CD4-positive, alpha-beta T cell treated with Interleukin-6 at 100 ng/mL for 8 hours (primary cell): ENCODE data around the gene ABCG2.
"Not testable (repeated sequence)": the region's sequence is repeated elsewhere in the genome, so short reads cannot be mapped to it uniquely, and the experiment has no call there.

Source experiments
- DNase-seq: peaks from one replicate; pipeline ENCODE4 v3.0.0-alpha.2; 2020; ENCODE audit warnings: mixed read lengths, low spot score

Gene ABCG2

DNA sequence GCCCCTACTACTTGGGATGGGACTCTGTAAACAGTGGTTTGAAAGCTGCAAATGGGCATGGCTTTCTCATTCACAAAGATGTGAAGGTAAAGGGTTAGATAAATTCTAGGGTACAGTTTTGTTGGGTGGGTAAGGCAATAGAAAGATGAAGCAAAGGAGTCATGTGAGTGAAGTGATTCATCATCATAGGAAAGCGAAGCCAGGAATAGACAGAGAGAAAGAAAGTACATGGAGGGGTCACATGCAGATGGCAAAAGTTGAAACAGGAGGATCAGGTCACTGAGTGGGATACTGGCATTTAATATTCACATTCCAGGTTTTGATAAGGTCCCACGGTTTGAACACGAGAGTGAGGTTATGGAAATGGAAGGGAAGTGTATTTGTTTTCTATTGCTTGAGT, 8.2 kb upstream of the ABCG2 start:
- no peak for DNase-seq

DNA sequence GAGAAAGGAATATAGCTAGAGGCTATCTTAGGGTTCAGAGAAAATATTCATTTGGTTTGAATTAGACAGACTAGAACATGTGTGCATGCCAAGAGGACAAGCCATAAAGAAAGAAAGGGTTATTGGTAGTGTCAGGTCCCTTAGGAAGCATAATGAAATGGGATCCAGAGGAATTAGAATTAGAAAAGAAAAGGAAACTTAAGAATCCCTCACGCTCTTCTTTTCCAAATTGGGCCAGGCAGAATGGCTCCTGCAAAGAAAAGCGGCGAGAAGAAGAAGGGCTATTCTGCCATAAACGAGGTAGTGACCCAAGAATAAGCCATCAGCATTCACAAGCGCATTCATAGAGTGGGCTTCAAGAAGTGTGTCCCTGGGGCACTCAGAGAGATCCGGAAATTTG, 4.9 kb upstream of the ABCG2 start:
- DNase-seq = no peak

DNA sequence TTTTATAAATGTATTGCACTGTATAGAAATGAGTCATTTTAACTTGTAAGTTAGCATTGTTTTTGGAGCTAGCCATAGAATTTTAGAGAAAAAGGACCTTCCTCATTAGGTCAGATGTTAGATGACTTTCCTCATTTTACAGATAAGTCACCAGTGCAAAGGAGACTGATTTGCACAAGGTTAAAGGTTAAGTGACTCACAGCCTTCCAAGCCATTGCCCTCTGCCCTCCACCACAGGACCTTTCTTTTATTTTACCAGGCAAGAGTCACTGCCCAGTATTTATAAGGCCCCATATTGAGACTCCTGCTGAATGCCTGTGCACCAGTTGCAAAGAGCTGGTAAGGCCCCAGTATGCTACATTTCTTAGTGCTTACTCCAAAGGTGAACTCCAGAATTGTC, 4.2 kb upstream of the ABCG2 start:
- DNase-seq = no peak

DNA sequence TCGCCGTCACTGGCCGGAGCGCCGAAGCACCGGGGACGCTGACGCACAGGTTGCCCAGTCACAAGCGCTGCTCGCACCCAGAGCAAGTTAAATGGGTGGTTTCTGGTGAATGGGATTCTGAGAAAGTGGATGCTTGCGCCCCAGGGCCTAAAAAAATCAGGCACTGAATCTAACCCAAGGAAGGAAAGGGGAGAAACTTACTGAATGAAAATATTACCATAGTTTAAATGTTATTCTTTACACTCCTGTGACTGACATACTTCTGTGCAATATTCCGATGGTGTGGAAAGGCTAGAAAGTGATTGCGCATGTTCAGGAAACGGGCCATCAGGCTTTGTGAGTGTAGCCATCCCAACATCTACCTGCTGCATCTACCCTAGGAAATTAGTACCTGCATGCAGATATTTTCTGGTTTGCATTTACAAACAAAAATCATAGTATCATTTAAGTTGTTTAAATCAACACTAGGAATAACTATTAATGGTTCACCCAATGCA, 838 bp upstream of the ABCG2 start:
- DNase-seq = no peak

DNA sequence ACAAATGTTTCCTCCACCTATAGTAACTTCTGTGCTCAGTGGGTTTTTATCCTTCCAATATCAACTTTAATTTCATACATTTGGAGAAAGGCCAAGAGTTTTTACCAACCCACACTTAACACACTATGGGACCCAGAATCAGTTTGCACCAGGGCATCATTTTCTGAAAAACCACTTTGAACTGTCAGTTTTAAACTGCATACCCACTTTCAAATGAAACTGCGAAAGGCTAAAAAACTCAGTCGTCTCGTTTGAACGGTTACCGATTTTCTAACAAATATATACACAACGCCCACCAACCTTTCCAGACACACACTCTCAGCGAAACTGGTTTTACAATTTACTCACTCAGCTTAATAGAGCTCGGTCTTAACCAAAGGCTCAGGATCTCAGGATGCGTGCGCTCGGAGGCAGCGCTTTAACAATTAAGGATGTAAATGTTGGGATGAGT, 376 bp downstream of the ABCG2 start:
- DNase-seq = no peak

DNA sequence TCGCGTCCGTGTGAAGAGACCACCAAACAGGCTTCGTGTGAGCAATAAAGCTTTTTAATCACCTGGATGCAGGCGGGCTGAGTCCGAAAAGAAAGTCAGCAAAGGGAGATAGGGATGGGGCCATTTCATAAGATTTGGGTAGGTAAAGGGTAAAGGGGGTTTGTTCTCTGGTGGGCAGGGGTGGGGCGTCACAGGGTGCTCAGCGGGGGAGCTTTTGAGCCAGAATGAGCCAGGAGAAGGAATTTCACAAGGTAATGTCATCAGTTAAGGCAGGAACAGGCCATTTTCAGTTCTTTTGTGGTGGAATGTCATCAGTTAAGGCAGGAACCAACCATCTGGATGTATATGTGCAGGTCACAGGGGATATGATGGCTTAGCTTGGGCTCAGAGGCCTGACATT, 6.1 kb downstream of the ABCG2 start:
- DNase-seq = not testable (repeated sequence)

DNA sequence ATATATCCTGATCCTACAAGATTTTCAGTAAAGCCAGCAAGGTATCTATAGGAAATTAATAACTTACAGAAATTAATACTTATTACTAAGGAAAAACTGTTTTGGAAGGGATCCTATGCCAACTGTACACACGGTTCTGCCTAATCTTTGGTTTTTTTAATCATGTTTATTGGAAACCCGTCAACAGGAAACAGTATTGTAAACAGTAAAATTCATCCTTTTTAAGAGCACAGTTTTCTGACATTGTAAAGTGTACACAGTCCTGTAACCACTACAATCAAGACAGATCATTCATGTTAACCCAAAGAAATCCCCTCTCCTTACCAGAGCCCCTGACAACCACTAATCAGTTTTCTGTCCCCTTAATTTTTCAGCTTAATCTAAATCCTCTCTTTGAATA, 9.9 kb downstream of the ABCG2 start:
- DNase-seq = no peak

DNA sequence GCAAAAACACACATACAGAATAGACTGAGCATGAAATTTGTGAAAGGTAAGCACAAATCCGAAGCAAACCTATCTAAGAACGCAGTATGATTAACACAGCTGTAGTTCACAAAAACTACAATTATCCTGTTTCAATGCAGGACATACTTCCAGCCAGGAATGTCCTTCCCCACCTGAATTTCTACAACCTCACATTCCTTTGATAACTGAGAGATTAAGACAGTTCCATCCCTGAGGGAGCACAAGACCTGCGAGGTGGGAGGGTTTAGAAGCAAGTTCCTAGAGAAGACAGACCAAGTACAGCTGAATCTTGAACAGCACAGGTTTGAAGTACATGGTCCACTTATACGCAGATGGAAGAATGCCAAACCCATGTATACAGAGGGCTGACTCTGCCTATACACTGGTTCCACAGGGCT, 10.6 kb downstream of the ABCG2 start:
- no peak for DNase-seq

DNA sequence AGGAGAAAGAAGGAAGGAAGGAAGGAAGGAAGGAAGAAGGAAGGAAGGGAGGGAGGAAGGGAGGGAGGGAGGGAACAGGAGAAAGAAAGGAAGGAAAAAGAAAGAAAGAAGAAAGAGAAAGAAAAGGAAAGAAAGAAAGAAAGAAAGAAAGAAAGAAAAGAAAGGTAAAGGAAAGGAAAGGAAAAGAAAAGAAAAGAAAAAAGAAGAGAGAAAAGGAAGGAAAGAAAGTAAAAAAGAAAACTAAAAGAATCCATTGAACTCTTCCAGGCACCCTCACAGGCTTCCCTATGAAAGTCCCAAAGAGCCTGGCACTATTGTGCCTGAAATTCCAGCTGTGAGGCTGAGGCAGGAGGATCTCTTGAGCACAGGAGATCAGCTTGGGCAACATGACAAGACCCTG, 11.5 kb downstream of the ABCG2 start:
- DNase-seq = no peak

DNA sequence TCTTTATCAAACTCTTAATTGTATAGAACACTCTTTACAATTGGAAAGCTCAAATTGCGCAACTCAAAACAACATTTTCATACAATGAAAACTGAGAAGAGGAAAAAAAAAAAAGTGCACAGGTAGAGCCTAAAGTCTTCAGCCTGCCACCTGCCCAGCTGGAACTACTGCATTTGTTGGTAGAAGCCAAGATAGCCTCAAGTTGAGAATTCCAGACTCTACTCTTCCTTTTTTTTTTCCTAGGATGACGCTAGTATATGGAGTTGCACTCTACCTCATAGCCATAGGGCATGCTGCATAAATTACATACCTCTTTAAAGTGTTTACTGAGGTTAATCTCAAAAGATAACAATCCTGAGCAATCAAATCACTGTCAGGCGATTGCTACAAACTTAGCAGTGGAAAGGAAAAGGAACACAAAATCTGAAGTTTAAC, 13.6 kb downstream of the ABCG2 start:
- no peak for DNase-seq

DNA sequence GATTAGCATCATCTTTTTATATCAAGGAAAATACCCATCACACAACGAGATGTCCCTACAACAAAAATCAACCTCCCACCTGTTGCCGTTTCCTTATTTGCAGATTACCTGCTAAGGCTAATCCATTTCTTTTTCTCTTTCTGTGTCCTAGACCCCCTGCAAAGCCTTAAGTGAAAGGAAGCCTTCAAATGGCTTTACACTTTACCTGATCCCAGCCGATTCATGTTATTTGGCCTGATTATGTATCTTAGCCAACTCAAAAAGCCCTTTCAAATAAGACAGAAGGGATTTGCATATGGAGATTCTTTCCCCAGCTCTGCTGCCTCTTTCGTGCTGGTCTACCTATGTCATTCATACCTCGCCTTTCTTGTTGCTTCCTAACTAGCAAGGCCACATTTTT, 14.4 kb downstream of the ABCG2 start:
- DNase-seq = no peak

DNA sequence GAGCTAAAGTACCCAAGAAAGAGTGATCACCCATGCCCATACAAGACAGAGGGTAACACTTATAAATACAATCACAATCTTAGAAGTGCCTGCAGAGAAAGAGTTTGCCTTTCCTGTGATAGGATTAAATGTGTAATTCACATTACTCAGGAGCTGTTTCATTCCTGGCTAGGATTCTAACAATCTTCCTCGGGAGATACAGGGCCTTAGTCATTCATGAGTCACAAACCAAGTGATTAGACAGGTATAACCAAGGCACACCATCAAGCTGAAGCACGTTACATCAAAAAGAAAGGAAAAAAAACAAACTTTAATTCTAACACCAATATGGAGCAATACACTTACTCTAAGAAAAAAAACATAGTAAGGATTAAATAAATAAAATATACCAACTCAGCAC, 14.9 kb downstream of the ABCG2 start:
- no peak for DNase-seq

DNA sequence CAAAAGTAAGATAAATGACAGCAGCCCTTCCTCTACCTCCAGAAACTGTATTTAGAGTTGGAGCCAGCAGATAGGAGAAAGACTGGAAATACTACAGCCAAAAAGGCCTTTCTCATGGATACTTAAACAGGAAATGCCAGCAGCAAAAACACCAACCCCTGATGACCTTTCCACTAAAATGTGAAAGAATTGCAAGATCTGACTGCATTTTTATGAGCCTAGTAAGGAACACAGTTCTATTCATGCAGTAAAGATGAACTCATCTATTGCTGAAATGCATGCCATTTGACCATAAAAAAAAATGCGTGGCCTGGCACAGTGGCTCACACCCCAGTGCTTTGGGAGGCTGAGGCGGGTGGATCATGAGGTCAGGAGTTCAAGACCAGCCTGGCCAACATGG, 19.9 kb downstream of the ABCG2 start:
- DNase-seq = no peak

DNA sequence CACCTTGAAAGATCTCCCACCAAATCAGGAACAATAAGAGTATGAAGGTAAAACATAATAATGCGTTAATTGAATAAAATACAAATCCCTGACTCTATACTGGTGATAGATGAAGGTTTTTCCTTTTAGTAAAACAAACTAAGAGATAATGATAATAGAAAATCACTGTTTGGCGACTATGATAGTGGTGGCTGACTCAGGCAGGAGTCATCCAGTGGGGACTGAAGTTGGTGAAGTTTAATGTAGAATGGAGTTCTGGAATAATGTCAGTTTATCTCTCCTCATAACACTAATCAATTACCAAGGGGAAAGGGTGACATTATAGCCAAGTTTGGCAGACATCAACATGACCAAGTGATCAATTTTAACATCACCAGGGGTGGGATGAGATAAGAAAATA, 21.3 kb downstream of the ABCG2 start:
- no peak for DNase-seq

DNA sequence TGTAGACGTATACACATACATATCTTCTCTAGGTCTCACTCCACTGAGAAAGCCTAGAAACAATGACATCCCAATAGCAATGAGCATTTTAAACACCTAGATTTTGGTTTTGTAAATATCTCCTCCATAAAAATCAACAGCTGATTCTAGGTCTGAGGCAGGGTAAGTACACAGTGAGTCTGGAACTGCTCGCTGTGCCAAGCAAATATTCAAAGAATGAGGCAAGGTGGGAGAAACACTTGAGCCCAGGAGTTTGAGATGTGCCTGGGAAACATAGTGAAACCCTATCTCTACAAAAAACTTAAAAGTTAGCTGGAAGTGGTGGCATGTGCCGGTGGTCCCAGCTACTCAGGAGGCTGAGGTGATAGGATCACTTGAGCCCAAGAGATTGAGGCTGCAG, 22.2 kb downstream of the ABCG2 start:
- DNase-seq = no peak

DNA sequence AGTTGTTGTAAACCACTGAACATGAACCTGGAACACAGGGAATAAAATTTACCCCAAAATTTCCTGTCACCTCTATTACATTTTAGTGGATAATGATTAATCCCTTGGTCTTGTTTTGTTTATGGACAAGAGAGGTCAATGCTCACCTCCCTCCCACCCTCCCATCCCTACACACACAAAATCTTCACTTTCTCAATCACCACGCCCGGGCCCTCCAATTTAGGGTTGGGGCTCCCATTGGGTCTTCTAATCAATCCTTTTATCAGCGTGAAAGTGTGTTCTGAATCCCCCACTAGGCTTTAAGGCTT, 23.1 kb downstream of the ABCG2 start:
- no peak for DNase-seq

DNA sequence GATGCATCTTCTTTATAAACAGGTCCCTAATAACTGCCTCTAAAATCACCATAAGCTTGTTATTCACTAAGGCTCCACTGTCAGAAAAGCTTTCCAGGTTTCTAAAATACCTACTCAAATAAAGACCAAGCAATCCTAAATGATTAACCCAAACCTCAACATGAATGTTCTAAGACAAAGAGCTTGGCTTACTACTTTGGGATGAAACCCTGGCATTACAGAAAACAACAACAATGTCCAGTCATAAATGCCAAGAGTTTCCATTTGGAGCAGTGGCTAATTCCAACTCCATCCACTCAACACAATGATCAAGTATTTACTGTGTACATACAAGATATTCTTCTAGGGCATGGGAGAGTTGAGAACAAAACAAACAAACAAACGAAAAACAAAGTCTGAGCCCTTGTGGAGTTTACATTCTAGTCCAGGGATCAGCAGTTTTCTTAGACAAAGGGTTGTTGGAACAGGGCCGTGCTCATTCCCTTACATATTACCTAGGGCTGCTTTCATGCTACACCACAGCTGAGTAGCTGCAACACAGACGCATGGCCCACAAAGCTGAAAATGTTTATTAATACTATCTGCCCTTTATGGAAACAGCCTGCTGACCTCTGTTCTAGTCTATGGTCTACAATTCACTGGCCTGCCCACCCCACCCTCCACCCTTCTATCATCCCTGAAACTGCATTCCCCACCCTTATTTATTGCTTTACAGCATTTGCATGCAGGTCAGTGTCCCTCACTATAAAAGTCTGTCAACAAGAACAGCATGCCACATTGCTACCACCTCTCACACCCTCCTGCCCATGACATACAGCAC, 23.7 kb downstream of the ABCG2 start:
- no peak for DNase-seq

DNA sequence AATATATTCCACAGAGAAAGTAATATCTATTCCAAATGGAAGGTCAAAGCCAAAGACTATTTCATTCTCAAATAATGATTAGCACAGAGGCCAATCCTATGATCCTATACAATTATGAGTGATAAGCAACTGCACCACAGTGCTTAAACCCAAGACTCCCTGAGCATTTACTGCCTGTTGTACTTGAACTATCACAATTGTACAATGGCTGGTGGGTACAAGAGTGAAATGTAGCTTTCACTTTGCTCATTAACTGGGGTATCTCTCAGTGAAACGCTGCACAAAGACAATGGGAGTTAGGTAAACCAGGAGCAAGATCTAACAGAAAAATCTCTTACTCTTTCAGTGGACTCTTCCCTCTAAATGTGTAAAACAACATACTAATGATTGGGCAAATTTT, 24.3 kb downstream of the ABCG2 start:
- DNase-seq = no peak

DNA sequence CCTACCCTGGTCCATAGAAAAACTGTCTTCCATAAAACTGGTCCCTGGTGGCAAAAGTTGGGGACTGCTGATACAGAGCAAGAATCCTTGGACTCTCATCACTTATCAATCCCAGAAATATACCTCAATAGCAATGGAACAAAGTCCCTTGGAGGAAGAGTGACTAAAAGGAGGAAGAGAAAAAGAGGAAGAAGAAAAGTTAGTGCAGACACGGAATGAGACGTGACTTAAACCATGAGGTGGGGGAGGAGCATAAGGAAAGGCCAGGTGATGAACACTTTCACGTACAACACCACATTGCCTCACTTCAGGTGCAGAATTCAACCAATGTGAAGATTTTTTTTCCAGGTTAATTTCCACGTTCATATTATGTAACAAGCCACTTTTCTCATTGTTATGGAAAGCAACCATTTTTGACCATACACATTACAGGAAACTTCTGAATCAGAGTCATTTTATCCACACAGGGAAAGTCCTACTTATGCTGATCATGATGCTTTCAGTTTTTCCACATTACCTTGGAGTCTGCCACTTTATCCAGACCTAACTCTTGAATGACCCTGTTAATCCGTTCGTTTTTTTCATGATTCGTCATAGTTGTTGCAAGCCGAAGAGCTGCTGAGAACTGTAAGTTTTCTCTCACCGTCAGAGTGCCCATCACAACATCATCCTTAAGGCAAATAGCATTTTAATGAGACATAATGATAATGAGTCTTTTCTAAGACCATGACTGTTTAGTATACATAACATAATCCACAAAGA, 27.7 kb downstream of the ABCG2 start:
- DNase-seq = no peak

DNA sequence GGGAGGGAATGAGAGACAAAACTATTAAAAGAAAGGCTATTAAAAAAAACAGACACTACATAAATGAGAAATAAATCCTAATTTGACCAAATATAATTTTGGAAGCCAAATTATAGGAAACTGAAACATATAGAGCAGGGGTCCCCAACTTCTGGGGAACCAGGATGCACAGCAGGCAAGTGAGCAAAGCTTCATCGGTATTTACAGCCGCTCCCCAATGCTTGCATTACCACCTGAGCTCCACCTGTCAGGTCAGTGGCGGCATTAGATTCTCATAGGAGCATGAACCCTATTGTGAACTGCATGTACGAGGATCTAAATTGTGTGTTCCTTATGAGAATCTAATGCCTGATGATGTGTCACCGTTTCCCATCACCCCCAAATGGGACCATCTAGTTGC, 28.4 kb downstream of the ABCG2 start:
- no peak for DNase-seq

DNA sequence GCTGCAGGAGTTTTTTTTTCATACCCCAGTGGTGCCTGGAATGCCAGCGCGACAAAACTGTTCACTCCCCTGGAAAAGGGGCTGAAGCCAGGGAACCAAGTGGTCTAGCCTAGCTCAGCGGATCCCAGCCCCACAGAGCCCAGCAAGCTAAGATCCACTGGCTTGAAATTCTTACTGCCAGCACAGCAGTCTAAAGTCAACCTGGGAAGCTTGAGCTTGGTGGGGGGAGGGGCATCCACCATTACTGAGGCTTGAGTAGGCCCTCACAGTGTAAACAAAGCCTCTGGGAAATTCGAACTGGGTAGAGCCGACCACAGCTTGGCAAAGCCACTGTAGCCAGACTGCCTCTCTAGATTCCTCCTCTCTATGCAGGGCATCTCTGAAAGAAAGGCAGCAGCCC, 36.2 kb downstream of the ABCG2 start:
- DNase-seq = not testable (repeated sequence)

DNA sequence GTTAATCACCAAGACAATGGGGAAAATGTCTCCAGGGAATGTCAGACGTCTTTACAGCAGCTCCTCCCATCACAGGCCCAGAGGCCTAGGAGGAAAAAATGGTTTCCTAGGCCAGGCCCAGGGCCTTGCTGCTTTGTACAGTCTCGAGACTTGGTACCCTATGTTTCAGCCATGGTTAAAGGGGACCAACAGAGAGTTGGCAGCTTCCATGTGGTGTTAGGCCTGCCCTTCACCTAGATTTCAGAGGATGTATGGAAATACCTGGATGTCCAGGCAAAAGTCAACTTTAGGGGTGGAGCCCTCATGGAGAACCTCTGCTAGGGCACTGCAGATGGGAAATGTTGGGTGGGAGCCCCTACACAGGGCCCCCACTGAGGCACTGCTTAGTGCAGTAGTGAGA, 38.5 kb downstream of the ABCG2 start:
- DNase-seq = no peak

DNA sequence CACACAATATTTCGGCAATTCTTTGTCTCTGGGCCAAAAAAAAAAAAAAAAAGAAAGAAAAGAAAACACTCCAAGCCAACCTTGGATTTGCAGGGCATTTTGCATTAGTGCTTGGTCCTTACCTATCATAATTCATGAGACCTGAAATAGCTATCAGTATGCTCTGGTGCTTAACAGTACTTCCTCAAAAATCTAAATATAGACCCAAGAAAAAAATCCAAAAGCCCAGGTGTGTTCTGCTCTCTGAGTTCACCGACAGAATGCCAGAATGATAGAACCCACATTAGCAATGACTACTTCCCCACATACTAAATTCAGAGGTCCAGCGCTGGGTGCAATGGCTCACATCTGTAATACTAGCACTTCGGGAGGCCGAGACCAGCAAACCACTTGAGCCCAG, 42.9 kb downstream of the ABCG2 start:
- DNase-seq = no peak

DNA sequence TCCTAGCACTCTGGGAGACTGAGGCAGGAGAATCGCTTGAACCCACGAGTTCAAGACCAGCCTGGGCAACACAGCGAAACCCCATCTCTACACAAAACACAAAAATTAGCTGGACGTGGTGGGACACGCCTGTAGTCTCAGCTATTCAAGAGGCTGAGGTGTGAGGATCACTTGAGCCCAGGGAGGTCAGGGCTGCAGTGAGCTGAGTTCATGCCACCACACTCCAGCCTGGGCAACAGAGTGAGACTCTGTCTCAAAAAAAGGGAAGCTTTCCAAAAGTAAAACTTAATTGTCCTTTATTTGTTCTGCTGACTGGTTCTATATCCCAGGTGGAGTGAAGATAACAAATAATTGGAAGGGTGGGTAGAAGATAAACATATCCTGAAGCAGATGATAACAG, 45.6 kb downstream of the ABCG2 start:
- DNase-seq = no peak
